ENCODE measurements around the gene ROBO1. TPM values are rescaled to one million over a fixed set of nuclear protein-coding genes. Genes with fewer than 3 reads are reported as not detected.

ROBO1 gene
- total and polyA plus RNA-seq, 2 of the 8 experiments (the other 6 are each of a cell fraction or from before 2014, with no cell fraction given), result 51.4 to 91.0 TPM

DNA sequence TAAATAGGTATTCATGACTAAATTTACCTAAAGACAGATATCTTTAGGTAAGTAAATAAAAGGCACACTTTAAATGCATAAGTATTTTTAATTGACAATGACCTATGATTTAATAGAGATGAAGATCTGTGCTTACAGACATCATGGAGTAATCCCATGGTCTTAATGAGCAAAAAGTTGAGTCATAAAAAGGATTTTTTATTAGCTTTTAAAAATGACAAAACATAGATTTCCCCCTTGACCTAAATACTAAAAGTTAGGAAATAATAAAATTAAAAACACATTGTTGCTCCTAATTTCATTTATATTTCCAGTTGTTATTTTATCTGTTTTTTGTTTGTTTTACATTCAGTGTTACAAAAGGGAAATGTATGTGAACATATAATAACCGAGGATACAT, 1005.7 kb downstream of the ROBO1 start:
- 88% methylated on average over 1 of the region's 1 CpG; no CpG with 5 or more reads in 1 of the 2 experiments for WGBS, 2 experiments (ENCODE audit: extremely low coverage in 1 of 2, insufficient coverage in 1 of 2, insufficient read length in 1 of 2, insufficient replicate concordance in 2 of 2, low coverage in 1 of 2, low lambda C conversion rate in 2 of 2, missing lambda C conversion rate in 1 of 2)
- Histone ChIP-seq H2AFZ (ENCODE audit: low read length) (no peak overlapping the region), H4K20me1 (replicated peaks in 1 of 2; ENCODE audit: control insufficient read depth in 1 of 2, insufficient read depth in 2 of 2, low read length in 2 of 2) (no peaks in the 10 kb centered on the region), H3K23me2 (ENCODE audit: low read depth, low read length) (no peaks in the 10 kb centered on the region), H2BK20ac (ENCODE audit: low read length) (no peak overlapping the region), H3K23ac (ENCODE audit: insufficient read length) (no peak overlapping the region), H3K18ac (ENCODE audit: extremely low read depth, low read length) (no peak overlapping the region), H2BK15ac (ENCODE audit: low read length) (no peak overlapping the region), H4K8ac (ENCODE audit: extremely low read depth, insufficient read depth, low read length) (no peak overlapping the region), H2BK12ac (ENCODE audit: low read depth, low read length) (no peak overlapping the region), H3K4ac (replicated peaks; ENCODE audit: insufficient read length, low read depth, low read length) (no peak overlapping the region), H3K79me1 (ENCODE audit: low read depth, low read length) (no peaks in the 10 kb centered on the region), H3K14ac (ENCODE audit: insufficient read length) (no peak overlapping the region), H4K91ac (replicated peaks; ENCODE audit: insufficient read length, low read length) (no peak overlapping the region), H3K56ac (replicated peaks; ENCODE audit: insufficient read length, low read depth, low read length) (no peak overlapping the region), H3K36me3 (ENCODE audit: control insufficient read depth in 2 of 4, insufficient read depth in 4 of 4, low read length in 3 of 4) (no peaks in the 10 kb centered on the region), H3K4me2 (ENCODE audit: insufficient read depth in 1 of 2, low read depth in 2 of 2, low read length in 2 of 2) (no peak overlapping the region), H3K4me1 (replicated peaks in 1 of 4; ENCODE audit: control insufficient read depth in 3 of 4, insufficient read depth in 4 of 4, low read length in 3 of 4) (no peaks in the 10 kb centered on the region), H4K5ac (ENCODE audit: insufficient read length, low read depth, low read length) (no peak overlapping the region), H2AK5ac (ENCODE audit: low read depth, low read length) (no peak overlapping the region), H2BK5ac (ENCODE audit: low read depth, low read length) (no peak overlapping the region), H2BK120ac (replicated peaks; ENCODE audit: low read depth, low read length) (no peak overlapping the region), H3K27me3 (replicated peaks in 1 of 4; ENCODE audit: control insufficient read depth in 3 of 4, extremely low read depth in 1 of 4, insufficient read depth in 3 of 4, low read length in 3 of 4) (peaks cover 0 to 1% (median 0%) of the 10 kb centered on the region in 4 experiments; a peak in 1 of 7 replicates), H3K9ac (replicated peaks in 1 of 4; ENCODE audit: extremely low read depth in 1 of 4, low read depth in 3 of 4, low read length in 3 of 4) (no peak overlapping the region), H3K4me3 (ENCODE audit: extremely low read depth in 1 of 4, insufficient read depth in 2 of 4, low read depth in 3 of 4, low read length in 4 of 4) (no peak overlapping the region), H3K79me2 (ENCODE audit: control insufficient read depth in 1 of 2, insufficient read depth in 2 of 2, low read length in 2 of 2) (peaks cover 0 to 4% of the 10 kb centered on the region in 2 experiments; a peak in 1 of 4 replicates), H3K9me3 (ENCODE audit: insufficient read depth in 2 of 2, low read depth in 1 of 2, low read length in 1 of 2) (no peaks in the 10 kb centered on the region), H3K27ac (ENCODE audit: low read depth, low read length) (no peak overlapping the region)
- FAIRE-seq (no peak), DNase-seq (ENCODE audit: low read depth in 1 of 2, low spot score in 2 of 2) (no peak)
- POLR2A ChIA-PET (ENCODE audit: partially characterized antibody), result no interaction called here
- CTCF ChIA-PET (ENCODE audit: partially characterized antibody), result no interaction called here
- TF ChIP-seq RXRA (IDR thresholded peaks at IDR 0.05; ENCODE audit: insufficient read depth, low read depth, low read length), result no peak
- TF ChIP-seq, protein P1, sequence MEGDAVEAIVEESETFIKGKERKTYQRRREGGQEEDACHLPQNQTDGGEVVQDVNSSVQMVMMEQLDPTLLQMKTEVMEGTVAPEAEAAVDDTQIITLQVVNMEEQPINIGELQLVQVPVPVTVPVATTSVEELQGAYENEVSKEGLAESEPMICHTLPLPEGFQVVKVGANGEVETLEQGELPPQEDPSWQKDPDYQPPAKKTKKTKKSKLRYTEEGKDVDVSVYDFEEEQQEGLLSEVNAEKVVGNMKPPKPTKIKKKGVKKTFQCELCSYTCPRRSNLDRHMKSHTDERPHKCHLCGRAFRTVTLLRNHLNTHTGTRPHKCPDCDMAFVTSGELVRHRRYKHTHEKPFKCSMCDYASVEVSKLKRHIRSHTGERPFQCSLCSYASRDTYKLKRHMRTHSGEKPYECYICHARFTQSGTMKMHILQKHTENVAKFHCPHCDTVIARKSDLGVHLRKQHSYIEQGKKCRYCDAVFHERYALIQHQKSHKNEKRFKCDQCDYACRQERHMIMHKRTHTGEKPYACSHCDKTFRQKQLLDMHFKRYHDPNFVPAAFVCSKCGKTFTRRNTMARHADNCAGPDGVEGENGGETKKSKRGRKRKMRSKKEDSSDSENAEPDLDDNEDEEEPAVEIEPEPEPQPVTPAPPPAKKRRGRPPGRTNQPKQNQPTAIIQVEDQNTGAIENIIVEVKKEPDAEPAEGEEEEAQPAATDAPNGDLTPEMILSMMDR (IDR thresholded peaks at IDR 0.05; ENCODE audit: control extremely low read depth in 1 of 3, insufficient read depth in 1 of 3, low read depth in 1 of 3, low read length in 3 of 3), result no peak
